Putamen (tissue), 1 donor: ENCODE results near the gene KCNN2.
"Not testable (repeated sequence)": the region's sequence is repeated elsewhere in the genome, so short reads cannot be mapped to it uniquely, and the experiment has no call there.

Source experiments
- DNase-seq: peaks from one replicate; pipeline ENCODE4 v3.0.0-alpha.2; 2016; ENCODE audit warnings: low spot score

The KCNN2 gene

GRCh38 chr5:114419959-114420358 is 58.1 kb downstream of the KCNN2 start:
- DNase-seq, result no peak

- no peak for DNase-seq
These were observed 65.3 kb downstream of the KCNN2 start for GRCh38 chr5:114427204-114427603.

GRCh38 chr5:114430532-114430931 is 68.7 kb downstream of the KCNN2 start:
- DNase-seq, result no peak

GRCh38 chr5:114432684-114433083 is 70.8 kb downstream of the KCNN2 start:
- not testable (repeated sequence) for DNase-seq

GRCh38 chr5:114434396-114435219 is 72.7 kb downstream of the KCNN2 start:
- no peak for DNase-seq

- DNase-seq, result no peak
These were observed 73.3 kb downstream of the KCNN2 start for GRCh38 chr5:114435220-114435481.

- DNase-seq, result no peak
These were observed 74.0 kb downstream of the KCNN2 start for GRCh38 chr5:114435885-114436299.

- no peak for DNase-seq
These were observed 76.1 kb downstream of the KCNN2 start for GRCh38 chr5:114437936-114438335.

GRCh38 chr5:114438471-114438870 is 76.6 kb downstream of the KCNN2 start:
- DNase-seq, result no peak

- DNase-seq, result no peak
These were observed 85.4 kb downstream of the KCNN2 start for GRCh38 chr5:114447084-114447773.

GRCh38 chr5:114448481-114448880 is 86.6 kb downstream of the KCNN2 start:
- no peak for DNase-seq

- peak; percentile 63 for DNase-seq
These were observed 88.1 kb downstream of the KCNN2 start for GRCh38 chr5:114449860-114450421.

GRCh38 chr5:114450437-114450836 is 88.6 kb downstream of the KCNN2 start:
- DNase-seq, result no peak

- DNase-seq, result no peak
These were observed 96.9 kb downstream of the KCNN2 start for GRCh38 chr5:114458726-114459125.

- DNase-seq, result no peak
These were observed 105.3 kb downstream of the KCNN2 start for GRCh38 chr5:114467171-114467570.

- no peak for DNase-seq
These were observed 105.9 kb downstream of the KCNN2 start for GRCh38 chr5:114467729-114468128.

- no peak for DNase-seq
These were observed 107.5 kb downstream of the KCNN2 start for GRCh38 chr5:114469372-114469771.

- DNase-seq, result no peak
These were observed 109.7 kb downstream of the KCNN2 start for GRCh38 chr5:114471529-114471928.

GRCh38 chr5:114473541-114473940 is 111.7 kb downstream of the KCNN2 start:
- DNase-seq, result no peak

- no peak for DNase-seq
These were observed 116.0 kb downstream of the KCNN2 start for GRCh38 chr5:114477816-114478334.

- DNase-seq, result no peak
These were observed 138.9 kb downstream of the KCNN2 start for GRCh38 chr5:114500756-114501155.

GRCh38 chr5:114504560-114504959 is 142.7 kb downstream of the KCNN2 start:
- DNase-seq, result no peak

- peak; percentile 32 for DNase-seq
These were observed 162.4 kb downstream of the KCNN2 start for GRCh38 chr5:114524221-114524620.
